ENCODE data around the gene BRD2.

The BRD2 gene

DNA sequence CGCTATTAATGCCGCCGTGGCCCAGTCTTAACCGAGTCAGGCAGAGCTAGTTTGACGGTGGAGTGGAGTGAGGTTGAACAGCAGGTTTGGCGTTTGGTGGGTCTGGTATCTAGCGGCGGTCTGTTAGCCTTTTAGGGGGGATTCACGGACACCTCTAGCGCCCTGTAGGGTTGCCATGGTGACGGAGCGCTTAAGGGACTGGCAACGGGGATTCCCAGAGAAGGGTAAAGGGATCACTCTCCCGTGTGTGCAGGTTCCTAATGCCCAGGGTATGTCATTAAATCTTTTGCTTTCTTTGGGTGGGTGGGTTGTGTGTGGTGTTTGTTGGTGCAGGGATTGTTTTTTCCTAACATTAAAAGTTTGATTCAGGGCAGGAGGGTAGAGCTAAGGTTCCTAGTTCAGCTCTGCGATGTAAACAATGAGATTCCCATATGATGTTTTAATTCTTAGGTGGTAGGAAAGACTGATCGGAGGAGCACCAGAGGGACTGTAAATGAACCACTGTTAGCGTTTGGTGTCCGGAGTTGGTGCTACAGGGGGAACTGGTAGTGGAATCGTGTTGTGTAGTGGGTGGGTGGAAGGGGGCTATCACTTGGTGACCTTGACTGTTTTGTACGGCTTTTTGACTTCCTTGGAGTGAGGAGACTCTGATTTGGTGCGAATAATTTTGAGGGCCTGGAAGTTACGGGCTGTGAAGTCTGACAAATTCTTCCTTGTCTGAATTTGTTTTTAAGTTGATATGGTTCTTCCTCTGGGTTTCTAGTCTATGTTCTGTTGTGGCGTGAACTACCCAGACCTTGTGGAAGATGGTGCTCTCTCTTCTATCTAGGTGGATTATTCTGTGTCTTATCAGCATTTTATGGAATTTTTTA is 5.0 kb downstream of the BRD2 start:
- DNase-seq, result peak; percentile 51

DNA sequence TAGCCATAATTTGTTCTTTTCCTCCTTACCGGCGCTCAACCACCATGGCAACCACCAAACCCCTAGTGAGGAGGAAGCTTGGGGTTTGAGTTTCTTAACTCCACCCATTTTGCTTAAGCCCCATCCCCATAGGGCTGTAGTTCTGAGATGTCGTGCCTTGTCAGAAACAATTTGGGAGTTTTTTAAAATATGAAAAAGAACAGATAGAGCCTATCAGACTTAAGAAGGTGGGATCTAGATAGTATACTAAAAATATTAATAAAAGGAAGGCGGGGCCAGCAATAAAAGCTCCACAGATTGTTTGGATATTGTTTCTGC is 5.6 kb downstream of the BRD2 start:
- DNase-seq, result peak; percentile 60

DNA sequence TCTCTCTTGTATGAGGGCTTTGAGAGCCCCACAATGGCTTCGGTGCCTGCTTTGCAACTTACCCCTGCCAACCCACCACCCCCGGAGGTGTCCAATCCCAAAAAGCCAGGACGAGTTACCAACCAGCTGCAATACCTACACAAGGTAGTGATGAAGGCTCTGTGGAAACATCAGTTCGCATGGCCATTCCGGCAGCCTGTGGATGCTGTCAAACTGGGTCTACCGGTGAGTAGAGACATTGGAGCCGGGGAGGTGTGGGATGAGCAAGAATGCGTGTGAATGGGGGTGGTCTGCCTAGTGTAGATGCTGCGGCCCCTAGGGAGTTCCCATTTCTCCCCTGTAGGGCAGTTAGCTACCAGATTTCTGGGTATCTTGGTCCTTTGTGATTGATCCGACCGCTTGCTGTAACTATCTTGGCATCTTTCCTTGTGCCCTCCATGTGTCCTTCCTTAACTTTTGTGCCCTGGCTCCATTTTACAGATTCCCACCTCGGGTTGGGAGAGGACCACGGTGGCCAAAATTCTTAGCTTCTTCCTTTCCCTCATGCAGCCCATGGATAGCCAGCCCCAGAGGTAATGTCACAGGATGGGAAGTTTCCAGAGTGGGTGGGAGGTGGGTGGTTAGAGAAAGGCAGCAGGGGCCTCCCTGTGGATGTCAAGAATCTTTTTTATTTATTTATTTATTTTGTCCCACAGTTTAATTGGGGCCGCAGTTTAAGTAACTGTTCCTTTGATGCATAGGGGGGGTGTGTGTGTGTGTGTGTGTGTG is 6.3 kb downstream of the BRD2 start:
- DNase-seq, result no peak

DNA sequence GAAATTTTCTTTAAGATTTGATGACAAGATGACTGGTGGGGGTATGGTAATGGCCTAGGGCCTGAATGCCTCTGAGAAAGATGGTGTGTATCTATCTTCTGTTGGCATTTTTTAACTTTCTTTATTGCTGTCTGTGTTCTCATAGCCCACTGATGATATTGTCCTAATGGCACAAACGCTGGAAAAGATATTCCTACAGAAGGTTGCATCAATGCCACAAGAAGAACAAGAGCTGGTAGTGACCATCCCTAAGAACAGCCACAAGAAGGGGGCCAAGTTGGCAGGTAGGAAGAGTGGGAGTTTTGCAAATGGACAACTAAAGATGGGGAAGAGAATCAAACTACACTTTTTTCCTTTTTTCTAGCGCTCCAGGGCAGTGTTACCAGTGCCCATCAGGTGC is 7.5 kb downstream of the BRD2 start:
- DNase-seq, result no peak

DNA sequence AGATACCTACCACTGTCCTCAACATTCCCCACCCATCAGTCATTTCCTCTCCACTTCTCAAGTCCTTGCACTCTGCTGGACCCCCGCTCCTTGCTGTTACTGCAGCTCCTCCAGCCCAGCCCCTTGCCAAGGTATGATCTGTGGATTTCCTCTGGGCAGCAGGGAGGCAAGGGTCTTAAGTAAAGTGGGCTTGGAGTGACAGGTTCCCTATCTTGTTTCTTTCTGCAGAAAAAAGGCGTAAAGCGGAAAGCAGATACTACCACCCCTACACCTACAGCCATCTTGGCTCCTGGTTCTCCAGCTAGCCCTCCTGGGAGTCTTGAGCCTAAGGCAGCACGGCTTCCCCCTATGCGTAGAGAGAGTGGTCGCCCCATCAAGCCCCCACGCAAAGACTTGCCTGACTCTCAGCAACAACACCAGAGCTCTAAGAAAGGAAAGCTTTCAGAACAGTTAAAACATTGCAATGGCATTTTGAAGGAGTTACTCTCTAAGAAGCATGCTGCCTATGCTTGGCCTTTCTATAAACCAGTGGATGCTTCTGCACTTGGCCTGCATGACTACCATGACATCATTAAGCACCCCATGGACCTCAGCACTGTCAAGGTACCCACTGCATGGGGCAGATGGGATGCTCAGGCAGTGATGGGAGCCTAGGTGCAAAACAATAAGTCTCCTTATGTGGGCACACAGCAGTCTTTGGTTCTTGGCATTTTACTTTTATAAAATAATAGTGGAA is 8.1 kb downstream of the BRD2 start:
- no peak for DNase-seq

DNA sequence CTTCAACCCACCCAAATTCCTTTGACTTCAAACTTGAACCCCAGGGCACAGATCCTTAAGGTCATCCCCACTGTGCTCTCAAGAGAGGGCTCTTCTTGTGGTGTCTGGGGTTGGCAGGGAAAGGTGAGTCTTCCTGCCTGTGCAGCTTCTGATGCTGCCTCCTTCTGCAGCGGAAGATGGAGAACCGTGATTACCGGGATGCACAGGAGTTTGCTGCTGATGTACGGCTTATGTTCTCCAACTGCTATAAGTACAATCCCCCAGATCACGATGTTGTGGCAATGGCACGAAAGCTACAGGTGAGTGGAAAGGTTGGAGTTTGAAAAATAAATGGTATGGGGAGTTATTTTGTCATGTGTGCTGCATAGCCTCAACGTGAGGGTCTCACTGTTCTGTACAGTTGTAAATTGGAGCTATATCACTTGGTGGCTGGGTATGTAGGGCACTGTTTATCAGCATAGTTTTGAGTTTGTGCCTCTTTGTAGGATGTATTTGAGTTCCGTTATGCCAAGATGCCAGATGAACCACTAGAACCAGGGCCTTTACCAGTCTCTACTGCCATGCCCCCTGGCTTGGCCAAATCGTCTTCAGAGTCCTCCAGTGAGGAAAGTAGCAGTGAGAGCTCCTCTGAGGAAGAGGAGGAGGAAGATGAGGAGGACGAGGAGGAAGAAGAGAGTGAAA is 9.0 kb downstream of the BRD2 start:
- DNase-seq, result no peak

DNA sequence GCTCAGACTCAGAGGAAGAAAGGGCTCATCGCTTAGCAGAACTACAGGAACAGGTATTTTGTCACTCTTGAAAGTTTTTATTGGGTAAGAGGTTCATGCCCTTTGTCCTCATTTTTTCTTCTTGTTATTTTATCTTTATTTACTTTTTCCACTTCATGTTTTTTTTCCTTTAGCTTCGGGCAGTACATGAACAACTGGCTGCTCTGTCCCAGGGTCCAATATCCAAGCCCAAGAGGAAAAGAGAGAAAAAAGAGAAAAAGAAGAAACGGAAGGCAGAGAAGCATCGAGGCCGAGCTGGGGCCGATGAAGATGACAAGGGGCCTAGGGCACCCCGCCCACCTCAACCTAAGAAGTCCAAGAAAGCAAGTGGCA is 9.5 kb downstream of the BRD2 start:
- no peak for DNase-seq

DNA sequence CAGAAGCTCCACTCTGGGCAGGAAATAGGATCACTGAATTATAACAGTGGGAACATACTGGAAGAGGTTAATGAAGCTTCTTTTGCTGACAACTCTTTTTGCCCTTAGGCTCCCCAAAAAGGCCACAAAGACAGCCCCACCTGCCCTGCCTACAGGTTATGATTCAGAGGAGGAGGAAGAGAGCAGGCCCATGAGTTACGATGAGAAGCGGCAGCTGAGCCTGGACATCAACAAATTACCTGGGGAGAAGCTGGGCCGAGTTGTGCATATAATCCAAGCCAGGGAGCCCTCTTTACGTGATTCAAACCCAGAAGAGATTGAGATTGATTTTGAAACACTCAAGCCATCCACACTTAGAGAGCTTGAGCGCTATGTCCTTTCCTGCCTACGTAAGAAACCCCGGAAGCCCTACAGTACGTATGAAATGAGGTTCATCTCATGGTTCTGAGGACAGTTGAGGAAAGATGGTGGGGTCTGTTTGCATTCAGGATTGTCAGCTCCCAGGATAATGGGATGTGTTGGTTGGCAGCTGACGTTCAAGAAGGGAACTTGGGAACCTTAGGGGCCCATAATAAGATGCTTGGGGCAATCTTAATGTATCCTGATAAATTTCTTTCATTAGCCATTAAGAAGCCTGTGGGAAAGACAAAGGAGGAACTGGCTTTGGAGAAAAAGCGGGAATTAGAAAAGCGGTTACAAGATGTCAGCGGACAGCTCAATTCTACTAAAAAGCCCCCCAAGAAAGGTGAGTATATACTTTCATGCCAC is 11.5 kb downstream of the BRD2 start:
- DNase-seq, result no peak

DNA sequence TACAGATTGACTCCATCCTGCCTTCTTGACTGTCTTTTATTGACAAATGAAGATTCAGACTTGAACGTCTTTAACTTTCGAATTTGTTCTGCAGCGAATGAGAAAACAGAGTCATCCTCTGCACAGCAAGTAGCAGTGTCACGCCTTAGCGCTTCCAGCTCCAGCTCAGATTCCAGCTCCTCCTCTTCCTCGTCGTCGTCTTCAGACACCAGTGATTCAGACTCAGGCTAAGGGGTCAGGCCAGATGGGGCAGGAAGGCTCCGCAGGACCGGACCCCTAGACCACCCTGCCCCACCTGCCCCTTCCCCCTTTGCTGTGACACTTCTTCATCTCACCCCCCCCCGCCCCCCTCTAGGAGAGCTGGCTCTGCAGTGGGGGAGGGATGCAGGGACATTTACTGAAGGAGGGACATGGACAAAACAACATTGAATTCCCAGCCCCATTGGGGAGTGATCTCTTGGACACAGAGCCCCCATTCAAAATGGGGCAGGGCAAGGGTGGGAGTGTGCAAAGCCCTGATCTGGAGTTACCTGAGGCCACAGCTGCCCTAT is 12.2 kb downstream of the BRD2 start:
- DNase-seq, result no peak

DNA sequence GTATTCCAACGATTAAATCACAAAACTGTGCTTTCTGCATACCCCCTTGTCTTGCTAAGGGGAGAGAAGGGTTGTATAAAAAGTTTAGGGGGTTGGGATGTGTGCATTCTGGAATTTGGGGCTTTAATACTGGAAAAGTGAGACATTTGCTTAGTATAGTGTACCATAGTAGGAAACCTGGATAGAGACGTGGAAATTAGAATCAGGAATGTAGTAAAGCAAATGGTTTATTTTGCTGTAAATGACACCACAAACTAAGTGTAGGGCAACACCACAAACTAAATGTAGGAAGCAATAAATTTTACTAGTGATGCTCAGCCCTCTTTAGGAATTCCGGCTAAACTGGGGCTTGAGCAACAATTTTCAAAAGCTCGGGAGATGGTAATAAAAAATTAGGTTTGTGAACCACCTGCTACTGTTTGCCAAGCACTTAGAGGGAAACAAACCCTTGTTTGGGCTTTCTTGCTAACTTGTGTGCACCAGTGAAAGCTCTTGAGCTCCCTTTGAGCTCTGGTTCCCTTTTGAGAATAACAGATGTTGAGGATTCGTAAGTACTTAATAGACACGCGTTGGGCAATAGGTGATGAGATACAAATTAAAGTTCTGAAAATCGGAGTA is 13.8 kb downstream of the BRD2 start:
- DNase-seq, result no peak

DNA sequence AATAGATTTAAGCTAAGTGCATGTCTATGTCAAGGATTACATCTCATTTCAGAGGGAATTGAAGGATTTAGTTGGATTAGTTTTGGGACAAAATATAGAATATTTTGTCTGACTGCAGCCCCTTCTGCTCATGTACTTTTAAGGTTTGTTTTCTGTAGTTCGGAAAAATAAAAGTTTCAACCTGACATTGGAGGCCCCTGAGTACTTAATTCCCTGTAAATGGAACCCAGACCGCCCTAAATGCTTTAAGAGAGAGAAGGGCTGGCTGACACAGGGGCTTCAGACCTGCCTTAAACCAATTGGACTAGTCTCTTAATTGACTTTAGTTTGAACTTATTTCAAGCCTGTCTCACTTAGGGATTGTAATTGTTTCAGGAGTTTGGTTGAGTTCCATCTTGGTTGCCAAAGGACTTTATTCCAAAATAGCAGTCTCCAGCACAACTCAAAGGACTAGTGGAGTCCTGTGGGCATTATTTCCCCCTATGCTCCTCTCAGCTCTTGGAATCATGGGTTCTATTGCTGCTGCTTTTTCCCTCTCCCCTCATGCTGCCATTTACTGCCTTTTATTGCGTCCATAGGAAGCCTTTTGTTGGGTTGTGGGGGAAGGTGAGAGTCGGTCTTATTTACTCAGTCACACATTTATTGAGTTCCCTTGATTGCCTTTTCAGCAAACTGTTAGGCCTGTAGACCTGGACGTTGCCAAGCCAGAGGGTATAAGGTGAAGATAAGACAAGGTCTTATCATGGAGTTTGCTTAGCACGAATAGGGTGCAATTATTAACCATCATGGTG is 14.5 kb downstream of the BRD2 start:
- DNase-seq, result no peak

DNA sequence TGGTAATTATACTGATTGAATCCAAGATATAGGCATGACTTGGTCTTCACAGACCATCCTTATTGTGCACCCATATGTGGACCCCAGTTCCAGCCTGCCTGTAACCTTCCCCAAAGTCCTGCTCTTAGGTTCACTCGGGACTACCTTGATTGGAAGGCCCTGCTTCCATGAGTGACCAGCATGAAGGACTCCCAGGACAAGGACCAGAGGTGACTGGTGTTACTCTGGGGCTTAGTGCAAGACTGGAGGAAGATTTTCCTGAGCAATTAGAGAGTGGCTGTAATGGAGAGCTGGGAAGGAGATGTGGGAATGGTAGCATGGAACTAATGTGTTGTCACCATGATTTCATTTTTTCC is 15.1 kb downstream of the BRD2 start:
- no peak for DNase-seq

DNA sequence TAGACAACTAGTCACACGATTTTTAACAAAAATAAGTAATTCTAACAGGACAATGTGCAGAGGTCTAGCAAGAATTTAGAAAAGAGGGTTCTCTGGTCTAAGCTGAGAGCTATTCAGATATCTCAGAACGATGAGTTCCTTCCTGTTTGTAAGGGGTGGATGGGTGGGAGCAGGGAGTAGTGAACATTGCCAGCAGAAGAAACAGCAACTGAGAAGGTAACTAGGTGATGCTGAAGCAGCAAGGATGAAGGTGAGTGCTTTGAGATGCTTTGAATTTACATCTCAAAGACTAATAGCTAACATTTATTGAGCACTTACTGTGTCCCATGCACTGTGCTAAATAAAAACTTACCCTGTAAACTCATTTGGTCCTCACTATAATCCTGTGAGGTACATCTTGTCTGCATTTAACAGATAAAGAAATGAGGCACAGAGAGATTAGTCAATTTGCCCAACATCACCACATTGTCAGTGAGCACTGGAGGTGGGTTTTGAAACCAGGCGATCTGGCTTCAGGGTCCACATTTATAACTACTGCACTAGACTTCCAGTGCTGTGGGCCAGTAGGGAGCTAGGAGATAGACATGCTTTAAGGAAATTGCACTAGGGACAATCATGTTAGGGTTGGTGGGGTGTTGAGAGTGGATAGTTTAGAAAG is 15.7 kb downstream of the BRD2 start:
- no peak for DNase-seq

DNA sequence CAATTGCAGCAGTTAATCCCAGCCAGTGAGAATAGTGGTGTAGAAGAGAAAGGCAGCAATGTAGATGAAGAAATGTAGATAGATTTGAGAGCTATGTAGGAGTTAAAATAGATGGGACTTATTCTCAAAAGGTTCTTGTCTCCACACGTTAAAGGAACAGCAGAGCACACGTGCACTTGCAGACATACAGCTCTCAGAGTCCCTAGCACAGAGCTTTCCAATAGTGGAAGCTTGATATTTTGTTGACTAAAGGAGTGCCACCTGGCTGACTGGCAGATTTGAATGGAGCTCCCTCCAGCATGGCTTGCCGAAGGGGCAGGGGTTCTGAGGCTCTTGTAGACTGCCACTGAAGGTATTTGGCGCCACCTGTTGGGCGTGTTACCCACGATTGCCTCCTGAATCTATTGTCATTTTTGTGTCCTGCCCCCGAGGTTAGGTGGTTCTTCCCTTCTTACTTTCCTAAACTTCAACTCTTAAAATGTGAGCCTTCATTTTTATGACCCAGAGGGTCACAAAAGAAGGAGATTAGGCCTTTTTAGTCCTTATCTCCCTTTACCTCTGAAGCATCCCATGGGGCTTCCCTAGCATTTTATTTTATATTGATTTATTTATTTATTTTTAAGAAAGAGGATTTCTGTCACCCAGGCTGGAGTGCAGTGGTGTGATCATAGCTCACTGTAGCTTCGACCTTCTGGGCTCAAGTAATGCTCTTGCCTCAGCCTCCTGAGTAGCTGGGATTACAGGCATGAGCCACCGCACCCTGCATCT is 16.4 kb downstream of the BRD2 start:
- peak; percentile 89 for DNase-seq

DNA sequence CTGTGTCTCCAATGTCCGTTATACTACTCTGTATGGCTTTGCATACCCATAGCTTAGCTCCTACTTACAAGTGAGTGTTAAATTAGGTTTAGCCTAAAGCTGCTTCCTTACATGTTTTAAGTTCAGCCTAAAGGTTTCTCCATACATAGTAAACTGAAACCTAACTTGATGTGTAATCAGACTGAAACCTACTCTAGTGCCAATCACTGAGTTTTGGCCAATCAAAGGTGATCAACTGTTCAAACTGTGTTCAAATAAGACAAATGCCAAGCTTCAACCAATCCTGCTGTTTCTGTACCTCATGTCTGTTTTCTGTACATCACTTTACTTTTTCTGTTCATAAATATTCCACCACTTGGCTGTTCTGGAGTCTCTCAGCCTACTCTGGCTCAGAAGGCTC is 21.0 kb downstream of the BRD2 start:
- DNase-seq, result no peak

DNA sequence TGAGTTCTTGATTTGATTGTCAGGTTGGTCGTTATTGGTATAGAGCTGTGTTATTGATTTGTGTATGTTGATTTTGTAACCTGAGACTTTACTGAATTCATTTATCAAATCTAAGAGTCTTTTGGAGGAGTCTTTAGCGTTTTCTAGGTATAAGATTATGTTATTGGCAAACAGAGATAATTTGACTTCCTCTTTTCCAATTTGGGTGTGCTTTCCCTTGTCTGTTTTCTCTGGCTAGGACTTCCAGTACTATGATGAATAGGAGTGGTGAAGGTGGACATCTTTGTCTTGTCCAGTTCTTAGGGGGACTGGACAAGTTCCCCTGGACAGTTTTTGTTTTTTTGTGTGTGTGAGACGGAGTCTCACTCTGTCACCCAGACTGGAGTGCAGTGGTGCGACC is 23.6 kb downstream of the BRD2 start:
- no peak for DNase-seq

DNA sequence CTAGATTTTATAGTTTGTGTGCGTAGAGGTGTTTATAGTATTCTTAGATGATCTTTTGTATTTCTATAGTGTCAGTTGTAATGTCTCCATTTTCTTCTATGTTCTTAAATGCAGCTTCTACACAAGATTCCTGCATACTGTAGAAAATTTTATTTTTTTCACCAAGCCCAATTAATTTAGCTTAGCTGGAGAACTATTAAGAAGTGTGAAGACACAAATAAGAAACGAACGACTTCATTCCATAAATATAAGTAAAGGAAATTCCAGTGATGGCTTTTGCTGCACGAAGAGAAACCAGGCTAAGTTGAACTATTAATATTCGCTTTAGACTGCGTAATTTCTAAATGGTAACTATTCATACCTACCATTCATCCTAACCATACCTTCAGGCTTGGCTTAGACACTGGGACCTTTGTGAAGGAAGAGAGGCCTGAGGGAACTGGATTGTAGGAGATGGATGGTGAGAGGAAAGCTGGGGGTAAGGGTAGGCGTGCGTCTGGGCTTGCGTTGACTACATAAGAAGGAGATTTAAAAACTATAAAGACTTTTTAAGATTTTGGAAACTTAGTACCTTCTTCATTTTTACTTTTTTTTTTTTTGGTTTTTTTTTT is 25.1 kb downstream of the BRD2 start:
- DNase-seq, result no peak

DNA sequence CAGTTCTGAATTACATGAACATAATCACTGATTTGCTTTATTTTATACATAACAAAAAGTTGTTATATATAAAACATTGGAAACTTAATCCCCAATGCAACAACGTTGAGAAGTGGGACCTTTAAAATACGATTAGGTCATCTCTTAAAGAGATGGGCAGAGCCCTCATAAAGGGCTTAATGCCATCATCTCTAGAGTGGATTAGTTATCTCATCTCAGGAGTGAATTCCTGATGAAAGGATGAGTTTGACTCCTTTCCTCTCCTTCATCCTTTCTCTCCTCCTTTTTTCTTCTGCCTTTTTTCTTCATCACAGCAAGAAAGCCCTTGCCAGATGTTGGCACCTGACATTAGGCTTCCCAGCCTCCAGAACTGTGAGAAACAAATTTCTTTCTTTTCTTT is 27.1 kb downstream of the BRD2 start:
- DNase-seq, result no peak

DNA sequence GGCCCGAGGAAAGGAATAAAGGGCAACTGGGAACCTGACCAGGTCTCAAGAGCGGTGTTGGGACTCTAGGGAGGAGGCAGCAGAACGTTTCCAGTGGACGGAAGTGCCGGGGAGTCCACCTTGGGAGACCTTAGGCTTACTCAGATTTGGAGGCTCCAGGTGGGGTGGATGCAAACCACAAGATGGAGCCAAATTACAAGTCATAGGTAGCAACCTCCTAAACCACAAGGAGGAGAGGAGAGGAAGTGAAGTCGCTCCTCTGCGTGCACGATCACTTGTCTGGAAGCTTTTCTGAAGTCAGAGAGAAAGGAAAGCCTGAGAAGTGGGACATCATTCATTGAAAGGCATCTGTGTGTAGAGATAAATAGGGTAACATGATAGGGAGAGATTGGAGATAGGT is 31.7 kb downstream of the BRD2 start:
- DNase-seq, result peak; percentile 46

Data from activated CD4-positive, alpha-beta T cell treated with anti-CD3 and anti-CD28 coated beads, Interleukin-2, amount 50 U/mL, for 16 hours (primary cell).